ENCODE data around the gene PLAC8L1.

The PLAC8L1 gene

GRCh38 chr5:146068206-146068605 lies 37.2 kb downstream of the PLAC8L1 start:
- peaks cover 0 to 21% (median 7%) of the 10 kb centered on the region in 4 donors for H3K4me1 ChIP-seq
- no peaks in the 10 kb centered on the region for H3K36me3 ChIP-seq
- H3K9me3 ChIP-seq: no peaks in the 10 kb centered on the region
- H3K4me3 ChIP-seq: no peak overlapping the region
- H3K27ac ChIP-seq: no peak overlapping the region
- no peaks in the 10 kb centered on the region for H3K27me3 ChIP-seq
- DNase-seq: no peak
- intact Hi-C loops (cut with DNase I; ENCODE audit: low total_unique reads): no loop called here
- TF ChIP-seq CTCF (IDR thresholded peaks at IDR 0.05): no peak

- intact Hi-C loops (cut with DNase I; ENCODE audit: low total_unique reads): no loop called here
- Histone ChIP-seq H3K4me1 (peaks cover 0 to 17% (median 7%) of the 10 kb centered on the region in 4 donors), H3K36me3 (peaks cover 0 to 6% (median 0%) of the 10 kb centered on the region in 3 donors), H3K27ac (no peak overlapping the region), H3K9me3 (no peaks in the 10 kb centered on the region), H3K4me3 (no peak overlapping the region), H3K27me3 (no peaks in the 10 kb centered on the region)
- no peak for DNase-seq
- no peak for TF ChIP-seq CTCF (IDR thresholded peaks at IDR 0.05)
Measured at GRCh38 chr5:146066968-146067367, 38.4 kb downstream of the PLAC8L1 start.

GRCh38 chr5:146060221-146060585 lies 45.2 kb downstream of the PLAC8L1 start:
- H3K27me3 ChIP-seq: no peaks in the 10 kb centered on the region
- DNase-seq: no peak
- H3K9me3 ChIP-seq: no peaks in the 10 kb centered on the region
- no peak for TF ChIP-seq CTCF (IDR thresholded peaks at IDR 0.05)
- intact Hi-C loops (cut with DNase I; ENCODE audit: low total_unique reads): no loop called here
- H3K4me1 ChIP-seq: peaks cover 0 to 10% (median 0%) of the 10 kb centered on the region in 4 donors
- no peak overlapping the region for H3K4me3 ChIP-seq
- no peak overlapping the region for H3K27ac ChIP-seq
- peaks cover 0 to 29% (median 0%) of the 10 kb centered on the region in 3 donors for H3K36me3 ChIP-seq

- no peak overlapping the region for H3K27ac ChIP-seq
- DNase-seq: no peak
- peaks cover 0 to 10% (median 0%) of the 10 kb centered on the region in 4 donors for H3K4me1 ChIP-seq
- H3K27me3 ChIP-seq: no peaks in the 10 kb centered on the region
- no peak for TF ChIP-seq CTCF (IDR thresholded peaks at IDR 0.05)
- no peaks in the 10 kb centered on the region for H3K9me3 ChIP-seq
- H3K4me3 ChIP-seq: no peak overlapping the region
- H3K36me3 ChIP-seq: peaks cover 0 to 29% (median 0%) of the 10 kb centered on the region in 3 donors
- intact Hi-C loops (cut with DNase I; ENCODE audit: low total_unique reads): no loop called here
Measured at GRCh38 chr5:146059460-146060220, 45.7 kb downstream of the PLAC8L1 start.

- Histone ChIP-seq H3K4me1 (peaks cover 0 to 10% (median 0%) of the 10 kb centered on the region in 4 donors), H3K4me3 (no peak overlapping the region), H3K27me3 (no peaks in the 10 kb centered on the region), H3K9me3 (no peaks in the 10 kb centered on the region), H3K36me3 (peaks cover 0 to 16% (median 0%) of the 10 kb centered on the region in 3 donors), H3K27ac (no peak overlapping the region)
- TF ChIP-seq CTCF (IDR thresholded peaks at IDR 0.05): no peak
- intact Hi-C loops (cut with DNase I; ENCODE audit: low total_unique reads): no loop called here
- no peak for DNase-seq
Measured at GRCh38 chr5:146055432-146055831, 49.9 kb downstream of the PLAC8L1 start.

All from tibial artery (tissue), 4 donors.